H1 (cell line): ENCODE results near the gene TBCD. TPM values are rescaled to one million over a fixed set of nuclear protein-coding genes. Genes with fewer than 3 reads are reported as not detected.

Source experiments
- CTCF ChIA-PET: fragments of 300-600 bp; sonication (Branson Sonifier 250); formaldehyde crosslinking; loops from one replicate; lab custom pipeline; 2021; ENCODE audit not compliant: partially characterized antibody; lab: Charles Lee
- POLR2A ChIA-PET: fragments of 300-600 bp; sonication (Branson Sonifier 250); formaldehyde crosslinking; loops from one replicate; lab custom pipeline; 2021; ENCODE audit warnings: inconsistent platforms; ENCODE audit not compliant: partially characterized antibody; lab: Charles Lee
- DNase-seq, 2 experiments: peaks; one replicate each; pipeline versions ENCODE4 v3.0.0 to v3.0.0-alpha.2; 2010 to 2022; ENCODE audit warnings: low spot score in 2 of 2, low read depth in 1 of 2, mixed read lengths in 1 of 2
- FAIRE-seq: peaks from 2 replicates; lab custom pipeline; 2011; peaks lifted over from hg19 to GRCh38; lab: Jason Lieb, UNC
- H2AFZ ChIP-seq: 2 replicates; pipeline ENCODE4 v1.8.1; 2012; ENCODE audit warnings: low read length, inconsistent platforms
- H2AK5ac ChIP-seq: 2 replicates; pipeline ENCODE4 v1.6.1; 2013; ENCODE audit warnings: low read depth, low read length
- H2BK120ac ChIP-seq: replicated peaks from 2 replicates; pipeline ENCODE3; 2013; ENCODE audit warnings: low read depth, low read length, inconsistent platforms
- H2BK12ac ChIP-seq: 2 replicates; pipeline ENCODE4 v1.6.1; 2013; ENCODE audit warnings: low read depth, low read length
- H2BK15ac ChIP-seq: 2 replicates; pipeline ENCODE4 v1.6.1; 2013; ENCODE audit warnings: low read length
- H2BK20ac ChIP-seq: 2 replicates; pipeline ENCODE4 v1.6.1; 2013; ENCODE audit warnings: low read length
- H2BK5ac ChIP-seq: 2 replicates; pipeline ENCODE4 v1.6.1; 2013; ENCODE audit warnings: low read depth, low read length
- H3K14ac ChIP-seq: 2 replicates; pipeline ENCODE4 v1.6.1; 2013; ENCODE audit warnings: inconsistent platforms; ENCODE audit not compliant: insufficient read length
- H3K18ac ChIP-seq: 2 replicates; pipeline ENCODE4 v1.6.1; 2013; ENCODE audit warnings: low read length; ENCODE audit errors: extremely low read depth
- H3K23ac ChIP-seq: 2 replicates; pipeline ENCODE4 v1.6.1; 2013; ENCODE audit warnings: inconsistent platforms; ENCODE audit not compliant: insufficient read length
- H3K23me2 ChIP-seq: 2 replicates; pipeline ENCODE4 v1.6.1; 2013; ENCODE audit warnings: low read depth, low read length
- H3K27ac ChIP-seq: 2 replicates; pipeline ENCODE4 v1.6.1; 2011; ENCODE audit warnings: low read depth, low read length, inconsistent platforms
- H3K27me3 ChIP-seq, 4 experiments: replicated peaks in 1 of 4; 1 replicate in 1 of 4; 2 replicates in 3 of 4; pipeline versions ENCODE4 v1.6.1 to v1.8.1; 2011 to 2013; ENCODE audit warnings: low read length in 3 of 4, mild to moderate bottlenecking in 3 of 4, inconsistent platforms in 2 of 4, mixed read lengths in 2 of 4, moderate library complexity in 1 of 4; ENCODE audit not compliant: control insufficient read depth in 3 of 4, insufficient read depth in 3 of 4; ENCODE audit errors: extremely low read depth in 1 of 4
- H3K36me3 ChIP-seq, 4 experiments: 2 replicates each; pipeline versions ENCODE4 v1.6.1 to v1.8.1; 2011 to 2013; ENCODE audit warnings: mild to moderate bottlenecking in 4 of 4, low read length in 3 of 4, moderate library complexity in 2 of 4, control low read depth in 1 of 4, inconsistent platforms in 1 of 4; ENCODE audit not compliant: insufficient read depth in 4 of 4, control insufficient read depth in 2 of 4
- H3K4ac ChIP-seq: replicated peaks from 2 replicates; pipeline ENCODE3; 2013; ENCODE audit warnings: low read length, low read depth, mixed read lengths, inconsistent platforms; ENCODE audit not compliant: insufficient read length
- H3K4me1 ChIP-seq, 4 experiments: replicated peaks in 1 of 4; 1 replicate in 1 of 4; 2 replicates in 3 of 4; pipeline versions ENCODE4 v1.6.1 to v1.8.1; 2011 to 2013; ENCODE audit warnings: low read length in 3 of 4, inconsistent platforms in 2 of 4, mixed read lengths in 1 of 4; ENCODE audit not compliant: insufficient read depth in 4 of 4, control insufficient read depth in 3 of 4
- H3K4me2 ChIP-seq, 2 experiments: 2 replicates each; pipeline versions ENCODE4 v1.6.1 to v1.8.1; 2011 to 2013; ENCODE audit warnings: low read depth in 2 of 2, low read length in 2 of 2, control low read depth in 1 of 2, inconsistent platforms in 1 of 2, mild to moderate bottlenecking in 1 of 2; ENCODE audit not compliant: insufficient read depth in 1 of 2
- H3K4me3 ChIP-seq, 4 experiments: fragments of 200-600, 300-600 bp in 1 of 4; sonication (generic), shearing (Covaris generic), sonication (Bioruptor Twin) in 1 of 4; 2 replicates each; pipeline versions ENCODE4 v1.5.1 to v1.8.1; 2011 to 2016; ENCODE audit warnings: low read length in 4 of 4, low read depth in 3 of 4, control low read depth in 2 of 4, inconsistent platforms in 2 of 4, mild to moderate bottlenecking in 2 of 4, mixed read lengths in 1 of 4, moderate library complexity in 1 of 4; ENCODE audit not compliant: insufficient read depth in 2 of 4; ENCODE audit errors: extremely low read depth in 1 of 4
- H3K56ac ChIP-seq: replicated peaks from 2 replicates; pipeline ENCODE3; 2013; ENCODE audit warnings: low read depth, mild to moderate bottlenecking, mixed read lengths, low read length, inconsistent platforms; ENCODE audit not compliant: insufficient read length
- H3K79me1 ChIP-seq: 2 replicates; pipeline ENCODE4 v1.6.1; 2013; ENCODE audit warnings: low read depth, low read length, control low read depth
- H3K79me2 ChIP-seq, 2 experiments: 2 replicates each; pipeline versions ENCODE4 v1.6.1 to v1.8.1; 2012 to 2013; ENCODE audit warnings: low read length in 2 of 2, mild to moderate bottlenecking in 2 of 2, inconsistent platforms in 1 of 2; ENCODE audit not compliant: insufficient read depth in 2 of 2, control insufficient read depth in 1 of 2
- H3K9ac ChIP-seq, 4 experiments: replicated peaks in 1 of 4; 1 replicate in 1 of 4; 2 replicates in 3 of 4; pipeline versions ENCODE4 v1.6.1 to v1.8.1; 2011 to 2013; ENCODE audit warnings: low read depth in 3 of 4, low read length in 3 of 4, control low read depth in 2 of 4, mild to moderate bottlenecking in 2 of 4, moderate library complexity in 2 of 4, inconsistent platforms in 1 of 4; ENCODE audit errors: extremely low read depth in 1 of 4
- H3K9me3 ChIP-seq, 2 experiments: 2 replicates each; pipeline versions ENCODE4 v1.6.1 to v1.8.1; 2012 to 2013; ENCODE audit warnings: mild to moderate bottlenecking in 2 of 2, moderate library complexity in 2 of 2, control low read depth in 1 of 2, inconsistent platforms in 1 of 2, low read depth in 1 of 2, low read length in 1 of 2, mixed read lengths in 1 of 2; ENCODE audit not compliant: insufficient read depth in 2 of 2
- H4K20me1 ChIP-seq, 2 experiments: replicated peaks in 1 of 2; 2 replicates each; pipeline versions ENCODE3 to v1.8.1; 2011 to 2013; ENCODE audit warnings: inconsistent platforms in 2 of 2, low read length in 2 of 2, mild to moderate bottlenecking in 1 of 2; ENCODE audit not compliant: insufficient read depth in 2 of 2, control insufficient read depth in 1 of 2
- H4K5ac ChIP-seq: 2 replicates; pipeline ENCODE4 v1.6.1; 2013; ENCODE audit warnings: low read length, low read depth, mixed read lengths, inconsistent platforms; ENCODE audit not compliant: insufficient read length
- H4K8ac ChIP-seq: 2 replicates; pipeline ENCODE4 v1.8.0; 2013; ENCODE audit warnings: mild to moderate bottlenecking, moderate library complexity, low read length, inconsistent platforms; ENCODE audit not compliant: insufficient read depth; ENCODE audit errors: extremely low read depth
- H4K91ac ChIP-seq: replicated peaks from 2 replicates; pipeline ENCODE3; 2013; ENCODE audit warnings: low read length, mixed read lengths, inconsistent platforms; ENCODE audit not compliant: insufficient read length
- BACH1 ChIP-seq: IDR thresholded peaks from 2 replicates; pipeline ENCODE4 v1.6.1; 2012; ENCODE audit warnings: low read length, improper control_type of control experiment
- HDAC2 ChIP-seq, 2 experiments: fragments of 300-600 bp in 1 of 2; sonication (generic) in 1 of 2; IDR thresholded peaks; 2 replicates each; pipeline ENCODE4 v1.6.1; 2011 to 2012; ENCODE audit warnings: low read depth in 2 of 2, low read length in 2 of 2, mild to moderate bottlenecking in 2 of 2, moderate library complexity in 2 of 2, borderline replicate concordance in 1 of 2, inconsistent platforms in 1 of 2
- JUND ChIP-seq: IDR thresholded peaks from 2 replicates; pipeline ENCODE4 v1.6.1; 2011; ENCODE audit warnings: mild to moderate bottlenecking, improper control_type of control experiment, low read length
- MAFK ChIP-seq: IDR thresholded peaks from 2 replicates; pipeline ENCODE4 v1.6.1; 2012; ENCODE audit warnings: low read depth, mild to moderate bottlenecking, improper control_type of control experiment, low read length
- YY1 ChIP-seq: IDR thresholded peaks from 2 replicates; pipeline ENCODE4 v1.6.1; 2011; ENCODE audit warnings: low read depth, mild to moderate bottlenecking, low read length
- WGBS, 2 experiments: shearing (Covaris generic) in 1 of 2; methylation state at CpG; one replicate each; pipeline versions ENCODE4 v1.1.6 to v1.1.7; 2013 to 2015; ENCODE audit warnings: low lambda C conversion rate in 2 of 2, mixed read lengths in 2 of 2, inconsistent platforms in 1 of 2, low coverage in 1 of 2, missing lambda C conversion rate in 1 of 2; ENCODE audit not compliant: insufficient replicate concordance in 2 of 2, insufficient coverage in 1 of 2, insufficient read length in 1 of 2; ENCODE audit errors: extremely low coverage in 1 of 2, missing lambda C conversion rate in 1 of 2; 5-methylcytosine and 5-hydroxymethylcytosine counted together
- polyA plus RNA-seq, 7 experiments: library from polyadenylated mRNA; depleted of rRNA in 3 of 7; stranded (reverse) in 5 of 7; unstranded in 2 of 7; fragments of >200 nt in 5 of 7; fragments of 200-250 nt in 2 of 7; gene quantifications; 1 replicate in 5 of 7; 2 replicates in 1 of 7; 4 replicates in 1 of 7; pipeline versions ENCODE4 v1.2.1 to v1.2.3, GENCODE V29; 2011 to 2013; ENCODE audit warnings: missing spikeins in 2 of 7, mixed read lengths in 2 of 7
- total RNA-seq: library from RNA; stranded (reverse); fragmentation: NEBNext Ultra II Directional; extraction: Animal tissue kit (Norgen Biotek cat#: 25700); gene quantifications from 2 replicates; pipeline ENCODE4 v1.2.1, GENCODE V29; 2021
- TF ChIP-seq, protein P1 (sequence below): IDR thresholded peaks from 2 replicates; pipeline ENCODE4 v1.6.1; 2011; ENCODE audit warnings: low read depth, mild to moderate bottlenecking, low read length; ENCODE audit not compliant: insufficient read depth

Gene TBCD
- total and polyA plus RNA-seq, 2 of the 8 experiments (the other 6 are each of a cell fraction or from before 2014, with no cell fraction given), result 118 to 162 TPM

DNA sequence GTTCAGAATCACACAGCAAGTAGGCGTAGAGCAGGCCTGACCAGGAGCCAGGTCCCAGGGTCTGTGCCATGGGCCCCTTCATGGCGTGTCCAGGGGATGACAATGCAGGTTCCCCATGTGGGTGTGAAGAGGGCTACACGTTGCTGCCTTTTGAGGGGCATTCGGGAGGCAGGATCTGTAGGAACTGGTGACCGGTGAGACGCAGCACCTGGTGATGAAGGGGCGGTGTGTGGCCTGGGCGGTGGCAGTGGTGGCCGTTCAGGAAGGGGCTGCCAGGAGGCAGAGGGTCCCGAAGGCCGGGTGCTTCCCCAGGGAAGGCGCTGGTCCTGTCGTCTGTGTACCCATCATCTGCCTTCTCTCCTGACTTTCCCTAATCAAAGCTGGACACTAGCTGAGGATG lies 53.4 kb downstream of the TBCD start:
- CTCF ChIA-PET, result interaction anchor here (0.8 to 4.1 kb wide), 3 partner anchors 9 to 136 kb away, joined by 3 to 17 read pairs (median 3); no protein-coding TSS in a partner anchor
- Histone ChIP-seq H4K5ac (no peak overlapping the region), H2BK15ac (no peak overlapping the region), H3K4me1 (no peaks in the 10 kb centered on the region; a peak in 1 of 7 replicates), H3K56ac (no peak overlapping the region), H2AFZ (no peak overlapping the region), H3K79me1 (peaks cover 10% of the 10 kb centered on the region), H3K36me3 (peaks cover 2 to 28% (median 17%) of the 10 kb centered on the region in 4 experiments; a peak in 5 of 8 replicates), H4K91ac (no peak overlapping the region), H4K20me1 (peaks cover 3 to 5% of the 10 kb centered on the region in 2 experiments), H3K27me3 (no peaks in the 10 kb centered on the region), H3K18ac (no peak overlapping the region), H3K23ac (no peak overlapping the region), H3K14ac (no peak overlapping the region), H3K4ac (no peak overlapping the region), H3K9me3 (peaks cover 13 to 16% of the 10 kb centered on the region in 2 experiments), H2BK20ac (no peak overlapping the region), H2AK5ac (no peak overlapping the region), H2BK5ac (peak overlapping the region; percentile 44; the same call in 1 of the 2 replicates), H3K9ac (no peak overlapping the region), H4K8ac (peak overlapping the region; percentile 9; the same call in 1 of the 2 replicates), H3K27ac (no peak overlapping the region), H3K4me2 (no peak overlapping the region), H2BK12ac (no peak overlapping the region), H3K23me2 (no peaks in the 10 kb centered on the region; the same call in 1 of the 2 replicates), H3K4me3 (no peak overlapping the region), H3K79me2 (peaks cover 0 to 28% of the 10 kb centered on the region in 2 experiments; a peak in 2 of 4 replicates), H2BK120ac (no peak overlapping the region)
- POLR2A ChIA-PET, result interaction anchor here (0.8 kb wide), 1 partner anchor 24 kb away, joined by 3 read pairs; no protein-coding TSS in a partner anchor
- FAIRE-seq (no peak), DNase-seq (no peak)
- TF ChIP-seq, protein P1, sequence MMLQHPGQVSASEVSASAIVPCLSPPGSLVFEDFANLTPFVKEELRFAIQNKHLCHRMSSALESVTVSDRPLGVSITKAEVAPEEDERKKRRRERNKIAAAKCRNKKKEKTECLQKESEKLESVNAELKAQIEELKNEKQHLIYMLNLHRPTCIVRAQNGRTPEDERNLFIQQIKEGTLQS, result no peak
- TF ChIP-seq YY1 (no peak), MAFK (no peak), JUND (no peak), BACH1 (no peak), HDAC2 (IDR thresholded peaks at IDR 0.05; ENCODE audit: borderline replicate concordance in 1 of 2, low read depth in 2 of 2, low read length in 2 of 2) (no peak)
- WGBS, 2 experiments, result 90% methylated on average over 13 of the region's 13 CpGs; no CpG with 5 or more reads in 1 of the 2 experiments
